H1 (cell line): ENCODE results near the gene ZNF687. TPM values are rescaled to one million over a fixed set of nuclear protein-coding genes. Genes with fewer than 3 reads are reported as not detected.
A peak's percentile ranks its signal among the peaks of the same experiment; 100 is the strongest.

ENCODE experiments used
- EGR1 ChIP-seq: IDR thresholded peaks from 2 replicates; pipeline ENCODE4 v1.6.1; 2011; ENCODE audit warnings: low read depth, low read length, borderline replicate concordance
- EP300 ChIP-seq, 2 experiments: IDR thresholded peaks; 1 replicate in 1 of 2; 2 replicates in 1 of 2; pipeline ENCODE4 v1.6.1; 2011 to 2012; ENCODE audit warnings: low read depth in 2 of 2, low read length in 2 of 2, mild to moderate bottlenecking in 2 of 2, borderline replicate concordance in 1 of 2, inconsistent platforms in 1 of 2, moderate library complexity in 1 of 2
- FOSL1 ChIP-seq: IDR thresholded peaks from 2 replicates; pipeline ENCODE4 v1.6.1; 2011; ENCODE audit warnings: mild to moderate bottlenecking, low read depth, low read length, moderate library complexity; ENCODE audit not compliant: insufficient read depth
- JUN ChIP-seq: IDR thresholded peaks from 2 replicates; pipeline ENCODE4 v1.6.1; 2011; ENCODE audit warnings: low read depth, mild to moderate bottlenecking, improper control_type of control experiment, low read length
- PHF8 ChIP-seq: fragments of 200-600 bp; sonication (generic); conservative IDR thresholded peaks from 2 replicates; pipeline ENCODE4 v1.7.1; 2012; ENCODE audit warnings: low read depth, mild to moderate bottlenecking, inconsistent platforms, low read length, moderate library complexity
- RAD21 ChIP-seq, 2 experiments: IDR thresholded peaks in 1 of 2; conservative IDR thresholded peaks in 1 of 2; 2 replicates each; pipeline ENCODE4 v1.6.1; 2011; ENCODE audit warnings: low read depth in 2 of 2, low read length in 2 of 2, improper control_type of control experiment in 1 of 2, inconsistent platforms in 1 of 2, mild to moderate bottlenecking in 1 of 2, moderate library complexity in 1 of 2
- RBBP5 ChIP-seq: IDR thresholded peaks from 2 replicates; pipeline ENCODE4 v1.7.1; 2012; ENCODE audit warnings: low read depth, mild to moderate bottlenecking, inconsistent platforms, low read length, moderate library complexity, borderline replicate concordance
- RNF2 ChIP-seq: fragments of 200-900, 300-1000 bp; sonication (generic); IDR thresholded peaks from 2 replicates; pipeline ENCODE4 v1.7.1; 2016; ENCODE audit warnings: borderline replicate concordance, low read depth, mild to moderate bottlenecking, antibody characterized with exemption, low read length; ENCODE audit not compliant: poor library complexity, severe bottlenecking; ENCODE audit errors: missing control alignments
- RXRA ChIP-seq: IDR thresholded peaks from 2 replicates; pipeline ENCODE4 v1.6.1; 2011; ENCODE audit warnings: low read depth, mild to moderate bottlenecking, low read length, moderate library complexity; ENCODE audit not compliant: insufficient read depth
- SIRT6 ChIP-seq: IDR thresholded peaks from one replicate; pipeline ENCODE4 v1.7.1; 2012; ENCODE audit warnings: low read length, inconsistent platforms
- SP2 ChIP-seq: IDR thresholded peaks from 2 replicates; pipeline ENCODE4 v1.6.1; 2012; ENCODE audit warnings: mild to moderate bottlenecking, low read length, inconsistent platforms
- TEAD4 ChIP-seq: IDR thresholded peaks from 2 replicates; pipeline ENCODE4 v1.6.1; 2012; ENCODE audit warnings: low read depth, low read length, inconsistent platforms, mixed read lengths
- polyA plus RNA-seq, 7 experiments: library from polyadenylated mRNA; depleted of rRNA in 3 of 7; stranded (reverse) in 5 of 7; unstranded in 2 of 7; fragments of >200 nt in 5 of 7; fragments of 200-250 nt in 2 of 7; gene quantifications; 1 replicate in 5 of 7; 2 replicates in 1 of 7; 4 replicates in 1 of 7; pipeline versions ENCODE4 v1.2.1 to v1.2.3, GENCODE V29; 2011 to 2013; ENCODE audit warnings: missing spikeins in 2 of 7, mixed read lengths in 2 of 7
- total RNA-seq: library from RNA; stranded (reverse); fragmentation: NEBNext Ultra II Directional; extraction: Animal tissue kit (Norgen Biotek cat#: 25700); gene quantifications from 2 replicates; pipeline ENCODE4 v1.2.1, GENCODE V29; 2021

Gene ZNF687
- total and polyA plus RNA-seq, 2 of the 8 experiments (the other 6 are each of a cell fraction or from before 2014, with no cell fraction given) = 45.9 to 69.9 TPM

DNA sequence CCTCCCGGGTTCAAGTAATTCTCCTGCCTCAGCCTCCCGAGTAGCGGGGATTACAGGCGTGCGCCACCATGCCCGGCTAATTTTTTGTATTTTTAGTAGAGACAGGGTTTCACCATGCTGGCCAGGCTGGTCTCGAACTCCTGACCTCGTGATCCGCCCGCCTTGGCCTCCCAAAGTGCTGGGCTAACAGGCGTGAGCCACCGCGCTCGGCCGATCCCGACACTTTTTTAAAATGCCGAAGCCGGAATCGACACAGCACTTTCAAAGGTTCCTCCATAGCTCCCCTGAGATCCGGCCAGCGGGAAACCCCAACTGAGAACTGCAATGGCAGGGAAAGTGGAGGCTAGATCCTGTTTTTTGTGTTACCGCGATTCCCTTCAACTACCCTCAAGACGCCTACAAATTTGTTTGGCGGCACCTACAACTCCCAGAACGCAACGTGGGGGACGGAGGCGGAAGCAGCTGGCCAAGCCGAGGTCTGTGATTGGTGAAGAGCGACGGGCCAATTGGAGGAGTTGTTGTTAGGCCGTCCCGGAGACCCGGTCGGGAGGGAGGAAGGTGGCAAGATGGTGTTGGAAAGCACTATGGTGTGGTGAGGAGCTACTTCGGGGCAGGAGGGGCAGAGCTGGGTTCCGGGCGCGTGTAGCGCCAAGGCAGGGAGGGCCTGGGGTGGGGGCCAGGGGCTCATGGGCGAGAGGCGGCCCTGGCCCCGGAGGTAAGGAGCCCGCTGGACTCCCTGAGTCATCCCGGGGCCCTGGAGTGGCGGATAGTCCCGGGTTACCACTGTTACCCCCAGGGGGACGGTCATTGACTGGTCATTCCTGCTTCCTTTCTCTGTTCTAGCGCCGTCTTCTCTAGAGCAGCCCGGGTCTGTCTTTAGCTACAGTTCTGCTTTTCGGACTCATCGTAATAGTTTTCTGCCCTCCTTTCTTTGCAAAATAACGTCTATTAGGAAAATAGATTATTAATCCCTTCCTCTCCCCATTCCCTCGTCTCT is 27.6 kb upstream of the ZNF687 start, which contains the start of gene PSMD4 (continued):
- no peak for TF ChIP-seq RAD21 (IDR thresholded peaks at IDR 0.05 in 1 of 2, conservative IDR thresholded peaks at IDR 0.05 in 1 of 2; ENCODE audit: low read depth in 2 of 2, low read length in 2 of 2)
- TF ChIP-seq RNF2 = no peak
- TF ChIP-seq EGR1 = 0 out of 2 replicates have a peak, but pooled peaks have one; percentile 31
- no peak for TF ChIP-seq JUN
- TF ChIP-seq EP300 (IDR thresholded peaks at IDR 0.05; ENCODE audit: borderline replicate concordance in 1 of 2, low read depth in 2 of 2, low read length in 2 of 2) = no peak
- TF ChIP-seq TEAD4 = no peak
- TF ChIP-seq FOSL1 = no peak
- no peak for TF ChIP-seq SP2
- no peak for TF ChIP-seq RBBP5
- TF ChIP-seq RXRA = no peak
- no peak for TF ChIP-seq SIRT6
- TF ChIP-seq PHF8 = peak; percentile 93
